NCI-H2196 treated with DMSO at 0.1 percent for 48 hours (cell line): ENCODE measurements around the gene KAZN.

ENCODE experiments used
- DNase-seq: peaks from one replicate; lab custom pipeline; 2025; ENCODE audit not compliant: unreplicated experiment; lab: John Stamatoyannopoulos, UW

The KAZN gene

GRCh38 chr1:15043934-15044333, 445.4 kb downstream of the KAZN start:
- DNase-seq = no peak

- DNase-seq = no peak
These were observed 446.6 kb downstream of the KAZN start for GRCh38 chr1:15045123-15045522.

- peak; percentile 25 for DNase-seq
These were observed 448.1 kb downstream of the KAZN start for GRCh38 chr1:15046487-15047165.

- no peak for DNase-seq
These were observed 448.8 kb downstream of the KAZN start for GRCh38 chr1:15047237-15047636.

GRCh38 chr1:15048437-15048980, 450.0 kb downstream of the KAZN start:
- no peak for DNase-seq

- no peak for DNase-seq
These were observed 450.6 kb downstream of the KAZN start for GRCh38 chr1:15049067-15049466.

GRCh38 chr1:15051882-15052528, 453.5 kb downstream of the KAZN start:
- no peak for DNase-seq

GRCh38 chr1:15053153-15053552, 454.7 kb downstream of the KAZN start:
- no peak for DNase-seq

- no peak for DNase-seq
These were observed 457.4 kb downstream of the KAZN start for GRCh38 chr1:15055736-15056415.

GRCh38 chr1:15056515-15057285, 458.2 kb downstream of the KAZN start:
- DNase-seq = no peak

- DNase-seq = no peak
These were observed 459.3 kb downstream of the KAZN start for GRCh38 chr1:15057834-15058233.

- DNase-seq = no peak
These were observed 459.8 kb downstream of the KAZN start for GRCh38 chr1:15058261-15058660.

GRCh38 chr1:15060104-15060503, 461.6 kb downstream of the KAZN start:
- no peak for DNase-seq

GRCh38 chr1:15062479-15063099, 464.1 kb downstream of the KAZN start:
- no peak for DNase-seq

- no peak for DNase-seq
These were observed 464.9 kb downstream of the KAZN start for GRCh38 chr1:15063346-15063745.

- DNase-seq = no peak
These were observed 465.3 kb downstream of the KAZN start for GRCh38 chr1:15063783-15064182.

- DNase-seq = no peak
These were observed 465.9 kb downstream of the KAZN start for GRCh38 chr1:15064217-15064929.

GRCh38 chr1:15065291-15065690, 466.8 kb downstream of the KAZN start:
- no peak for DNase-seq

GRCh38 chr1:15065736-15066135, 467.3 kb downstream of the KAZN start:
- DNase-seq = no peak

- DNase-seq = no peak
These were observed 467.7 kb downstream of the KAZN start for GRCh38 chr1:15066191-15066590.
